GM18517 (cell line): ENCODE measurements around the gene MRGPRD.

Experiments used
- ATAC-seq: cut with Tn5 transposase; IDR thresholded peaks from one replicate; pipeline ENCODE4 v1.9.1; 2021; ENCODE audit warnings: mild to moderate bottlenecking, moderate library complexity; ENCODE audit not compliant: unreplicated experiment

Gene MRGPRD

DNA sequence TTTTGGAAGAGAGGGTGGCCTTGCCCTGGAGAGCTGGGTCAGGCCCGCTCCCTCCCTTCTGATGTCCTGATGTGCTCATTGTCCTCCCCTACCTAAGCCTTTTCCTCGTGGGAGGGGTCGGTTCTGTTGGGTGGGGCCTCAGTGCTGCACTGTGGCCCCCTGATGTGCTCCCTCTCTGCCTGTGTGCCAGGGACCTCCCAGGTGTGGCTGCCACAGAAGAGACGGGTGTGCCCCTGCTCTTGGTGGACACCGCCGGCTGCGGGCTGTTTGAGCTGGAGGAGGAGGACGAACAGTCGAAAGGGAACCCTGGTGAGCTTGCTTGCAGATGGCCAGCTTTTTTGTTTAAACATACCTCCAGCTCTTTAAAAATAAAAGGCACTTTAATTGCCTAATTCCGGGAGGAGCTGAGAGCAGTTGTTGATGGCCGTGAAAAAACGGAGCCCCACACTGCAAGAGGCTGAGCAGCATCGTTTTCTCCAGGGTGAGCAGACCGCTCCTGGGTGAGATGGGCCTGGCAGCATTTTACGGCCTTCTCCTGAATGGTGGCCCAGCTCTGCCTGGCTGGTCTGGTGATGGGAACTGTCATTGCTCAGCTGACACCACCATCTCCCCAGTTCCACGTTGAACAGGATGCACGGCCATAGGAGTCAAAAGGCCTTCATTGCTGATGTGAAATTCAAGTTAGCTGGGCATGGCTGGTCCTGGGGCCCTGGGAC, 47.0 kb downstream of the MRGPRD start:
- no peak for ATAC-seq

DNA sequence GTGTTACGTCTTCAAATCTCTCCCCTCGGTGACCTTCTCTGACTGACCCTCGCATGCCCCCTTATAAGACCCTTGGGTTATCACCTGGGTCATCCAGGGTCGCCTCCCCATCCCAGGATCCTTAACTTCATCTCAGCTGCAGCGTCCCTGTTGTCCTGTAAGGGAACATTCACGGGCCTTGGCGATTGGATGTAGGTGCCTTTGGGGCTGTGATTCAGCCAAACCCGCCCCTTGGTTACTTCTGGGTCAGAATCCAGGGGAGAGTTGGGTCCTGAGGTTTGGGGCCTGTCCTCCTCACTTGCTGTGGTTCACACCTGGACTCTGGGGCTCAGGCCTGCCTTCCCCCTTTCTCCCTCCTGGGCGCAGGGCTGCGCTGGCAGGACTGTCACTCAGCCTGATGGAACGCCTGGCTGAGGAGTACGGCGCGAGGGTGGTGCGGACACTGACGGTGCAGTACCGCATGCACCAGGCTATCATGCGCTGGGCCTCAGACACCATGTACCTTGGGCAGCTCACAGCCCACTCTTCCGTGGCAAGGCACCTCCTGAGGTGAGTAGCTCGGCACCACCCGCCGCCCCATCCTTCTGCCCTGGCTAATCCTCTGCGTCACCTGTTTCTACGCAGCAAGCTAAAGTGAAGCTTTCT, 47.7 kb downstream of the MRGPRD start:
- ATAC-seq = no peak

DNA sequence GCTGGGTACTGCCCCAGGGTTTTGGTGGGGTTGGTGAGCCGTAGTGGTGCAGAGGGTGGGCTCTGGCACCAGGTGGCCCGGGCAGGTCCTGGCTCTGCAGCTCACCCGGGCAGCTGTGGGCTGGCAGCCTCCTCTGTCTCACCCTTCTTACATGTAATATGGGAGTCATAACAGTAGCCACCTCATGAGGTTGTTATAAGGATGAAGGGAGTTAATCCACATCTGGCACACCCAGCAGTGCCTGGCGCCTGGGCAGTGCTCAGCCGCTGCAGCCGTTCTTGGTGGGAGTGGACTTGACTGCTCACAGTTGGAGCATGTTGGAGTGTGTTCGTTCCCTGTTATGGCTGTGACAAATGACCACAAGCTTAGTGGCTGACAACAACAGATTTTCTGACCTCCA, 48.4 kb downstream of the MRGPRD start:
- ATAC-seq = no peak

DNA sequence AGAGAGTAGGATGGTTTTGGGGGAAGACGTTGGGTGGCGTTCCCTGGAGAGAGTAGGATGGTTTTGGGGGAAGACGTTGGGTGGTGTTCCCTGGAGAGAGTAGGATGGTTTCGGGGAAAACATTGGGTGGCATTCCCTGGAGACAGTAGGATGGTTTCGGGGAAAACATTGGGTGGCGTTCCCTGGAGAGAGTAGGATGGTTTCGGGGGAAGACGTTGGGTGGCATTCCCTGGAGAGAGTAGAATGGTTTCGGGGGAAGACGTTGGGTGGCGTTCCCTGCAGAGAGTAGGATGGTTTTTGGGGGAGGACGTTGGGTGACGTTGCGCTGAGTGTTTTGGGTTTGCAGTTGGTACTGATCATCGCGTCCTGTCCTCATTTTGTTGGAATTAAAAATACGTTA, 48.9 kb downstream of the MRGPRD start:
- ATAC-seq = no peak

DNA sequence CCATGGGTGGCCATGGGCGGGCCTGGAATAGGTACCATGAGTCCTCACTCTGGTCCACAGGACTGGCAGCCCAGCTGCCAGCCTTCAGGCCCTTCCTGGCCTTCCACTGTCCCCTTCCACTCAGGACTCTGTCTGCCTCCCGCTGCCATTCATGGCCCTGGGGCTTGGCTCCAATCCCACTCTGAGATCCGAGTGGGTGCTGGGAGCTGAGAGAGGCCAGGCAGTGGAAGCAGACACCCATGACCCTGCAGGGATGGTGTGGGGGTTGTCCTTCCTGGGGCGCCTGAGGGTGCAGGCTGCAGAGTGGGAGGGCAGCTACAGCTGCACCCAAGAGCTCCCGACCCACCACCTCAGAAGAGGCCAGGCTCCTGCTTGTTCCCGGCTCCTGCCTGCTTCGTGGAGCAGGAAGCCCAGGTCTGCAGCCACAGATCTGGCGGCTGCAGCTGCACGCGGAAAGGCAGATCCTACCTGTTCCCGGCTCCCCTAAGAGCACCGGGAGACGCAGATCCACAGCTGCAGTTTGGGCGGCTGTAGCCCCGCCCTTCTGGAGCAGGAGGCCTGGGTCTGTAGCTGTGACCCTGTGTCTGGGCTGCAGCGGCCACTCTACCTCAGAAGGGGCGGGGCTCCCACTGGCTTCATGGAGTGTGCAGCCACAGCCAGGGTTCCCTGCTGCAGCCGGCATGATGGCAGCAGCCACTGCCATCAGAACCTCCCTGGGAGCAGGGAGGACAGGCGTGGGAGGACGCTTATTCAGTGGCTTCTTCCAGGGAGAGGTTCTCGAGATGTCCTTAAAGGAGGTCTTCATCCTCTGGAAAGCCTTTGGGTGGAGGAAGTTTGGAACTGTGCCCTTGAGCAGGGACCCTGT, 49.6 kb downstream of the MRGPRD start:
- no peak for ATAC-seq
